HG03460 (cell line): ENCODE measurements around the gene NUP62.
"Not testable (repeated sequence)": the region's sequence is repeated elsewhere in the genome, so short reads cannot be mapped to it uniquely, and the experiment has no call there.

Experiments
- ATAC-seq: cut with Tn5 transposase; IDR thresholded peaks from one replicate; pipeline ENCODE4 v1.9.1; 2021; ENCODE audit not compliant: unreplicated experiment

Gene NUP62, protein sequence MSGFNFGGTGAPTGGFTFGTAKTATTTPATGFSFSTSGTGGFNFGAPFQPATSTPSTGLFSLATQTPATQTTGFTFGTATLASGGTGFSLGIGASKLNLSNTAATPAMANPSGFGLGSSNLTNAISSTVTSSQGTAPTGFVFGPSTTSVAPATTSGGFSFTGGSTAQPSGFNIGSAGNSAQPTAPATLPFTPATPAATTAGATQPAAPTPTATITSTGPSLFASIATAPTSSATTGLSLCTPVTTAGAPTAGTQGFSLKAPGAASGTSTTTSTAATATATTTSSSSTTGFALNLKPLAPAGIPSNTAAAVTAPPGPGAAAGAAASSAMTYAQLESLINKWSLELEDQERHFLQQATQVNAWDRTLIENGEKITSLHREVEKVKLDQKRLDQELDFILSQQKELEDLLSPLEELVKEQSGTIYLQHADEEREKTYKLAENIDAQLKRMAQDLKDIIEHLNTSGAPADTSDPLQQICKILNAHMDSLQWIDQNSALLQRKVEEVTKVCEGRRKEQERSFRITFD

DNA sequence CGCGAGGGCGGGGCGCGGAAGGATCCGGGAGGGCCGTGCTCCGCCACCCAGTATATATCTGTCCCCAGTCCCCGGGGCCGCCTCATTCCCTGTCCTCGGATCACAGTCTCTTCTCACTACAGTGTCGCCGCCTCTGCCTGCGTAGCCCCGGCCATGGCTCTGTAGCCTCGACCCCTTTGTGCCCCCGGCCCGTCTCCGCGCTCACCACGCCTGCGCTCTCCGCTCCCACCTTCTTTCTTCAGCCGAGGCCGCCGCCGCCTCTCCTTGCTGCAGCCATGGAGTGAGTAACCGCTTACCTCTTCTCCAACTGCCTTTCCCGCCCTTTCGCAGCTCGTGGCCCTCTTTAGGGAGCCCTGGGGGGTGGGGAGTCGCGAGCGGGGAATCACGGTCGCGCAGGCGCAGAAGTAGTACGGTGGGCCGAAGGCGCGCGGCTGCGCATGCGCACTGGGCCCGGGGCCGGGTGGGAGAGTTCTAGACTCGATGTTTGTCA is at the start of gene NUP62, which contains the start of gene ATF5:
Gene NUP62 (minus strand): TSS at position 384 of the 490 bp plus-strand sequence. CDS start 19,697 bp downstream, outside the sequence.
Gene ATF5 (plus strand): TSS at position 85 of the 490 bp plus-strand sequence. CDS start 1,646 bp downstream, outside the sequence.
- peak; percentile 42 for ATAC-seq

DNA sequence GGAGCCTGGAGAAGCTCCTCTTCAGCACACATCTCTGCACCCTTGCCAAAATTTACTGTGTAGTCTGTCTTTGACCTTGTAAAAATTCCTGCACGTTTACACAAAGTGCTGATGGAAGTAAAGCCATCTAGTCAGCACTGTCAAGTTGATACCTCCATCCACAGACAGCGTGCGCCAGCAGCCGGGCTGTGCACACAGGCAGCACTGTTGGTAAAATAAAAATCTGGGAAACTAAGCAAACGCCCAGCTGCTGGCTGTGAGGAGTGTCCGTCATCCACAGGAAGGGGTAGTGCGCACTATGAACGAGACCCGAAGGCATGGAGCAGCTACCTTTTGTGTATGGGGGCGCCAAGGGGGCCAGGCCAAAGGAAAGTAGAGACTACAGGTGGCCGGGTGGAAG is 49.0 kb upstream of the NUP62 start:
- ATAC-seq, result no peak

DNA sequence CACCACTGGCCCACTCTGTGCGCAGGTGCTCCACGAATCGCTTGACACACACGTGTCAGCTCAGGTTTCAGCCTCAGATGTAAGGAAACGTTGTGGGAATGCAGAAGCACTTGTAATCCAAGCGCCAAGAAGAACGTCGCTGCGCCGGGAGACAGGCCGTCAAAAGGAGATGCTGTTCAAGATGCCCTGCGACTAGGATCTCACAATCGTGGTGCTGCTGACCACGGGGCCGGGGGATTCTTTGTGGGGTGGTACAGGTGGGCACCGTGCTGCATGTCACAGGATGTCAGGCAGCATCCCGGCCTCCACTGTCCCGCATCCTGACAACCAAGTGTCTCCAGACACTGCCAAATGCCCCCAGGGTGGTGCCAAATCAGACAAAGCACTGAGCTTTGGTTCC is 48.6 kb upstream of the NUP62 start:
- no peak for ATAC-seq

DNA sequence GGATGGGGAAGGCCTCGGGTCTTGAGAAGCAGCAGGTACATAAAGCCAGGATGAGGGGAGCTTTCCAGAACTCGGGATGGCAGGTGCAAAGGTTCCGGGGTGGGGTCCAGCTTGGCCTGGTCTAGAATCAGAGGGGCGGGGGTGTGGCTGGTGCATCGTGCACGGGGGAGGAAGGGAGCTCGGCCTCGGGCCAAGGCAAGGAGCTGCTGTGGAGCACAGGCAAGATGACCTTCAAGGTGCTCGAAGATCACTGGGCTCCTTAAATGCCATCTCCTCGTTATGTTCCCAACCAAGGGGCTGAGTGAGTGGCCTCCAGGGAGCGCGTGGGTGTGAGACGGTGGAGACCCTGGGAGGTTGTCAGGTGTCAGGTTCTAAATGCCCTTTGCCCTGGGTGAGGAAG is 47.8 kb upstream of the NUP62 start:
- no peak for ATAC-seq

DNA sequence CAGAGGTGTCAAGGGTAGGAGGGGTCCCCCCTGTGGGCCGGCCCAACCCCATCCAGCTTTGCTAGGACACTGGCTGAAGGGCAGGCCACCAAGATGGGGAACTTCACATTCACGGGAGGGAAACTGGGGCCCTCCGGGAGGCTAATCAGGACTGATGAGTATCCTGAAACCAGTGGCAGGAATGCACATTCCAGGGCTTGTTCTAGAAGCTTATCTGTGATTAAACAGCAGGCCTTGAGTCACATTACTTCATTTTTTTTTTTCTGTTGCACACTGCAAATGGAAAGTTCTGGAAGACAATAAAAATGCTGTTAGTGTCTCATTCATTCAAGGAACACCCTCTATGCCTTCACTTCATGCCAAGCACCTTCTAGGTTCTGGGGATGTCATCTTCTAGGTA is 47.2 kb upstream of the NUP62 start:
- ATAC-seq, result no peak

DNA sequence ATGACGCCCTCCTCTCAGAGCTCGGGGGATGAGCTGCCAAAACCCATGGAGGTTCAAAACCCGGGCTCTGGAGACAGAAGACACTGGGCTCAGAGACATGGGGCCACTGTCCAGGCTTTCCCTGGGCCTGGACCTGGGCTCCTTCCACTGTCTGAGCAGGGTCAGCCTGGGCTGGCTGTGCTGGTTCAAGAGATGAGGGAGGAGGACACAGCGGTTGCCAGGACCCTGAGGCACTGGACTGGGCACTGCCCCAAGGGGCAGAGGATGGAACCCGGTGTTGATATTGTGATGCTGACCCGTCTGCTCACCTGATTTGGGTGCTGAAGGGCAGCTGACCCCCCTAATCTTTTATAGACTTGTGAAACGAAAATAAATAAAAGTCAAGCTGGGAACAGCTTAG is 45.7 kb upstream of the NUP62 start:
- no peak for ATAC-seq

DNA sequence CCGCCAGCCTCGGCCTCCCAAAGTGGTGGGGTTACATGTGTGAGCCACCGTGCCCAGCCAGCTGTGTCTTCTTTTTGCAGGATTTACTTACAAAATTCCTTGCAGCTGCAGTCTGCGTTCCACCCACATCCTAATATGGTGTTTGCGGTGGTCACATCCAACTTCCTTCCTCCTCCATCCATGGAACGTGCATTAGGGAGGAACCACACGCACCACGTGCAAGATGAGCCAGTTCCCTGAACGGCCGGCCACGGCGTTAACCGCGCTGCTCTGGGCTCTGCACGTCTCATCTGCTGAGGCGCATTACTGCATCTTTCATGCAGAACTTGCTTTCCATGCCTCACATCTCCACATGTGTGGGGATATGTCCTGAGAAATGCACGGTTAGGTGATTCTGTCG is 44.7 kb upstream of the NUP62 start:
- no peak for ATAC-seq

DNA sequence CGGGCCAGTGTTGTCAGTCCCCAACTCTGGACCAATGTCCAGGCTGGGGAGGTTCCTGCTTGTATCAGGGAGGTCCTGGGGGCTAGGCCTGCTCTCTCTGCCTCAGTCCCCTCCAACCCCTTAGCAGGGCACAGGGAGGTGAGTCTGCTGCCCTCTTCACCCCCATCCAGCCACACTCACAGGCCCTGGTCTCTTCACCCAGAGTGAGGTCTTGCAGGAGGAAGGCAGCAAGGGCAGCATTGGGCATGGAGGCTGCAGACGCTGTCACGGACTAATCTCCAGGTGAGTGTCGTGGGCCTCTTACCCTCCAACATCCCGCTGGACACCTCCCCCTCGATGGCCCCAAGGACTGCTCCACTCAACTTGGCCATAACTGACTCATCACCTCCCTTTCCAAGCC is 43.5 kb upstream of the NUP62 start:
- no peak for ATAC-seq

DNA sequence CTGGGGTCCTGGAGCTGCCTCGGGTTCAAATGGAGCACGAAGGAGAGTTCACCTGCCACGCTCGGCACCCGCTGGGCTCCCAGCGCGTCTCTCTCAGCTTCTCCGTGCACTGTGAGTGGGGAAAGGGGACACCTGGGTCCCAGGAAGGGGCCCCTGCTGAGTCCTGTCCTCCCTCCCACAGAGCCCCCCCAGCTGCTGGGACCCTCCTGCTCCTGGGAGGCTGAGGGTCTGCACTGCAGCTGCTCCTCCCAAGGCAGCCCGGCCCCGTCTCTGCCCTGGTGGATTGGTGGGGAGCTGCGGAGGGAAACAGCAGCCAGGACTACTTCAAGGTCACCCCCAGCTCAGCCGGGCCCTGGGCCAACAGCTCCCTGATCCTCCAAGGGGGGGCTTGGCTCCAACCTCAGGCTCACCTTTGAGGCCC is 42.7 kb upstream of the NUP62 start:
- ATAC-seq, result no peak

DNA sequence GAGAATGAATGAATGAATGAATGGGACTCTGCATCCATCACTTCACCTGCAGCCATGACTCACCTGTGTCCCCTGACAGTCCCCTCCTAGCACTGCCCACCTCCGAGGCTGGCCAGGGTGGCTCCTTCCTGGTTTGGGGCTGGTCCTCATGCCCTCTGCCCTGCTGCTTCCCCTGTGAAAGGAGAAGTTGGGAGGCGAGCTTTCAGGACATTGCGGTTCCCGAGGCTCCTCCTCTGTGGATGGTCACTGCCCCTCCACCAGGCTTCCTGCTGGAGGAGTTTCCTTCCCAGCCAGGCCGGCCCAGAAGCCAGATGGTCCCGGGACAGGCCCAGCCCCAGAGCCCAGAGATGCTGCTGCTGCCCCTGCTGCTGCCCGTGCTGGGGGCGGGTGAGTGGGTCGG is 40.1 kb upstream of the NUP62 start:
- not testable (repeated sequence) for ATAC-seq

DNA sequence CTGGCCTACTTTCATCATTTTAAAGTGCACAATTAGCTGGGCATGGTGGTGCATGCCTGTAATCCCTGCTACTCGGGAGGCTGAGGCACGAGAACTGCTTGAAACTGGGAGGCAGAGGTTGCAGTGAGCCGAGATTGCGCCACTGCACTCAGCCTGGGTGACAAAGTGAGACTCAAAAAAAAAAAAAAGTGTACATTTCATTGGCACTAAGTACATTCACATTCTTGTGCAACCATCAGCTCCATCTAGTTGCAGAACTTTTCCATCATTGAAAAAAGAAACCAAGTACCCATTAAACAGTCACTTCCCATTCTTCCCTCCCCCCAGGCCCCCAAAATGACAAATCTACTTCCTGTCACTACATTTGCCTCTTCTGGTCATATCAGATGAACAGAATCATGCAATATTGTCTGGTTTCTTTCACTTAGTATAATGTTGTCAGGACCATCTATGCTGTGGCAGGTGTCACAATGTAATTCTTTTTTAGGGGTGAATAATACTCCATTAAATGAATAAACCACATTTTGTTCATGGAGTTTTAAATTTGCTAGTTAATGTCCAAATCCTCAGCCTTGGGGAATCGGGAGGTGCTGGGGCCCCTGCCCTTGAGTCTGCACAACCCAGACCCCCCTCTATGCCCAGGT is 39.1 kb upstream of the NUP62 start:
- no peak for ATAC-seq

DNA sequence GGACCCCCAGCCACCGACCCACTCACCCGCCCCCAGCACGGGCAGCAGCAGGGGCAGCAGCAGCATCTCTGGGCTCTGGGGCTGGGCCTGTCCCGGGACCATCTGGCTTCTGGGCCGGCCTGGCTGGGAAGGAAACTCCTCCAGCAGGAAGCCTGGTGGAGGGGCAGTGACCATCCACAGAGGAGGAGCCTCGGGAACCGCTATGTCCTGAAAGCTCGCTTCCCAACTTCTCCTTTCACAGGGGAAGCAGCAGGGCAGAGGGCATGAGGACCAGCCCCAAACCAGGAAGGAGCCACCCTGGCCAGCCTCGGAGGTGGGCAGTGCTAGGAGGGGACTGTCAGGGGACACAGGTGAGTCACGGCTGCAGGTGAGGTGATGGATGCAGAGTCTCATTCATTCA is 31.7 kb upstream of the NUP62 start, which contains the start of gene SIGLEC11:
Gene SIGLEC11 (minus strand): TSS at position 193 of the 400 bp plus-strand sequence. CDS start 91 bp downstream, at position 102.
- not testable (repeated sequence) for ATAC-seq

DNA sequence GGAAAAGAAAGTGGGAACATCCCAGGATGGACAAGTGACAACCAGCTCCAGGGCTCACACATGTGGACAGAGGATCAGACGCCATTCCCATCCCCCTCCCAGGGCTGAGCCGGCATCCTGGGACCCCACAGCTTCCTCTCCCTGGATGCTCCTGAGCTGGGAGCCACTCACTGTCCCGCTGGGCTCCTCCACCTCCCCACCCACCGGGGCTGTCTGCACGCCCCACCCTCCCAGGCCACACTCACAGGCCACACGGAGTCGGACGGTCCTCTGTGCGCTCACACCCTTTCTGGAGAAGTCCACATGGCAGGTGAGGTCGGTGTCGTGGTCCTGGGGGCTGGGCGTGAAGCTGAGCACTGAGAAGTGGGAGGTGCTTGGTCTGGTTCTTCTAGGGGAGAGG is 30.6 kb upstream of the NUP62 start:
- ATAC-seq, result not testable (repeated sequence)

DNA sequence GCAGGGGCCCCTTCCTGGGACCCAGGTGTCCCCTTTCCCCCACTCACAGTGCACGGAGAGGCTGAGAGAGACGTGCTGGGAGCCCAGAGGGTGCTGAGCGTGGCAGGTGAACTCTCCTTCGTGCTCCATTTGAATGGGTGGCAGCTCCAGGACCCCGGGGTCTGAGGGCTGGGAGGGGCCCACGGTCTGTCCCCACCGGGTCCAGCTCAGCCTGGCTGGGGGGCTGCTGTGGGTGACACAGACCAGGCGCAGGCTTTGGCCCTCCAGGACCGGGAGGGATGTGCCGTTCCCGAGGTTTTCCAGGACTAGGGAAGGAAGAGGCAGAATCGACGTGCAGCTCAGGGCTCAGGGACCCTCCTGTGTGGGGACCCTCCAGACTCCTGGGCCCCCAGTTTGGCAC is 29.3 kb upstream of the NUP62 start:
- ATAC-seq, result not testable (repeated sequence)

DNA sequence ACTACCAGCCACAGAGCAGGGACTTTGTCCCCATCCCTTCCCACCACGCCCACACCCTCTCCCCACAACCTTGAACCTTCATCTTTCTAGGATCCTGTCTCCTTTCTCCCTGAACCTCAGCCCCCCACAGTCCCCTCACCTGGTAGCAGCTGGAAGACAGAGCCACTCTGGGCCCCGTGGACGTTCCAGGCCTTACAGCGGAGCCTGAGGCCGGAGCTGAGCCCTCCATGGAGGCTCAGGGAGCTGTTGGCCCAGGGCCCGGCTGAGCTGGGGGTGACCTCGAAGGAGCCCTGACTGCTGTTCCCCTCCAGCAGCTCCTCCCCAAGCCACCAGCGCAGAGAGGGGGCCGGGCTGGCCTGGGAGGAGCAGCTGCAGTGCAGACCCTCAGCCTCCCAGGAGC is 28.8 kb upstream of the NUP62 start:
- ATAC-seq, result not testable (repeated sequence)

DNA sequence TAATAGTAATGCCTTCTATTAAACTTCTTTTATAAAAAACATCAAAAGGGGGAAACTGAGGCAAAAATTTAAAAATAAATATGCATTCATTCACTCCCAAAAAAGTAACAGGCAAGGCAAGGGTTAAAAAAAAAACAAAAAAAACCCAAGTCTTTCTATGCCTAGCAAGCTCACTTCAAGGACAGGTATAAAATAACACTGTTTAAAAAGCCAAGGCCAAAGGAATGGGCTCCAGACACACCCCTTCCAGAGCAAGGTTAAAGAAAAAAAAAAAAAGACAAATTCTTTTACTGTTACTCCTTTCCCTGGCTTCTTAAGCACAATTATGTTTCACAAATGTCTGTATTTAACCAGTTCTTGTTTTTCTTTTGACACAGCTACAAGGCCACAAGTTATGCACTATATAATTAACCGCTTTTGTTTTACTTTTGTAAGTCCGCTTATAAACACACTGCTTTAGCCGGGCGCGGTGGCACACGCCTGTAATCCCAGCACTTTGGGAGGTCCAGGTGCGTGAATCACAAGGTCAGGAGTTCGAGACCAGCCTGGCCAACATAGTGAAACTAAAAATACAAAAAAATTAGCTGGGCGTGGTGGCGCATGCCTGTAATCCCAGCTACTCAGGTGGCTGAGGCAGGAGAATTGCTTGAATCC is 28.1 kb upstream of the NUP62 start:
- ATAC-seq, result no peak

DNA sequence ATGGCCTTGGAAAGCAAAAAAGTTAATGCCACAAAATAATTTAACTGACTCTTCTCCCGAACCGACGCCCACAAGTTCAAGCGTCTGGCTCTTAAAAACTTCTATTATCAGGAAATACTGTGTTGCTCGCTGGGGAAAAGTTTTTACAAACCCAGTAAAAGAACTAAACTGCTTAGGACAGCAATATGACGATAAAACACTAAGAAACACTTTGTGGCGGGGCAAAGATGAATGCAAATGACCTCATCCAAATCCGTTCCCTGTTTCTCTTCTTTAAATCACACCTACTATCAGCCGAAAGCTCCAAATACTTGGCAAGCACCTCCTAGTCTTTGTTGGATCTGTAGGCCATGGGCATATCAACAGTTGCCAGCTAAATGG is 26.8 kb upstream of the NUP62 start:
- ATAC-seq, result no peak

DNA sequence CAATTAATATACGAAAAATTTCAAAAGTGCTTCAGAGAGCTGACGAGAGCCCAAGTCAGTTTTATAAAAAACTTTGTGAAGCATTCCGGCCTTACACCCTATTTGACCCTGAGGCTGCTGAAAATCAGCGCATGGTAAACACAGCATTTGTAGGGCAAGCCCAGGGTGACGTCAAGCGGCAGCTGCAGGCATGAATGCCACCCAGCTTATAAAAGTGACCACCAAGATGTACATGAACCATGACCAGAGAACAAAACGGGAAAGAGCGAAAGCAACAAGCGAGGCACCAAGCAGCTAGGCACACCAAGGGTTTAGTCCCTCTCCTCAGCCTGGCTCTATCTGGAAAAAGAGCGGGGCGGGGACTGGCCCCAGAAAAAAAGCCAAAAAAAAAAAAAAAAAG is 25.6 kb upstream of the NUP62 start:
- ATAC-seq, result no peak

DNA sequence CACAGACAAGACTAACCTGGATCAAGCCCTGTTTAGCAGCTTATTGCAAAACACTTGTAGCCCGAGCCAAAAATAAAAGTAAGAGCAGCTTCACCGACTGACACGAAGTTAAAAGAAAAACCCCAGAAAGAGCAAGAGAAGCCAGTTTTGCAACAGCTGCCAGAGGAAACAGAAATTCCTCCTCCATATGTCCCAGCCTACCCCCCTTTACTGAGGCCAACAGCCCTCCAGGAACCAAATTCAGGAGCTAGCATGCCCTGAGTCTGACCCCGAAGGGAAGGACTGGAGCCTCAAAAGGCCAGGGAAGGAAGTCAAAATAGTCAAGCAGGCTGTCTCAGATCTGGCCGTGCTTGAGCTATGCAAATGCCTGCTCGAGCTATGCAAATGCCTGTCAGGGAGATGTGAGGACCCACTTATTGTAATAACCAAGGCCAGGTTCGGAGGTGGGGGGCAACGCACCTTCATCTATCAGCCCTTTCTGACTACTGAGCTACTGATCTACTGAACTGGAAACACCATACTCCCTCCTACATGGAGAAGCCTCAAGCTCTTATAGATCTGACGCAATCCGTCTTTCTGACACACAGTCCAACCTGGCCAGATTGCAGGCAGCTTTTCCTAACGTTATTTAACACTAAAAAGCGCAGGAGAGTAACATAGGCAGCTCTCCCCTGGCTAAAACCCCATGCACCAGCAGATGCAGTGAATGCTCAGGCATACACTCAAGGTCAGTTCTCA is 25.0 kb upstream of the NUP62 start:
- ATAC-seq, result no peak

DNA sequence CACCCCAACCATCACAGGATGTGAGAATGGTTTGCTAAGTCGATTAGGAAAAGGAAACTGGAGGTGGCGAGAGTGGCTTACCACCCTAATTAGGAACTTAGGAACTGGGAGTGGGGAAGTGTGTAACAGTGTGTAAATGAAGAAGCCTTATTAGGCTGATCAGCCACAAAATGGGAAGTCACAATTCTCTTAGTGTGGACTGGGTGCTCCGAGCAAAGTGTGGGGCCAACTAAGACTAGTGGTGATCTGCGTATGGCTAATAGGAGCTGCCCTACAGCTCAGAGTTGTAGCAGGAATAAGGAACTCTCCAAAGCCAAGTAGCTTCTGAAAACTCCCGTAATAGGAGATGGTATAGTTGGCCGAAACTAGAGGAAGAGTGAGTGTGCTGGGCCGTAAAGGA is 24.1 kb upstream of the NUP62 start:
- no peak for ATAC-seq

DNA sequence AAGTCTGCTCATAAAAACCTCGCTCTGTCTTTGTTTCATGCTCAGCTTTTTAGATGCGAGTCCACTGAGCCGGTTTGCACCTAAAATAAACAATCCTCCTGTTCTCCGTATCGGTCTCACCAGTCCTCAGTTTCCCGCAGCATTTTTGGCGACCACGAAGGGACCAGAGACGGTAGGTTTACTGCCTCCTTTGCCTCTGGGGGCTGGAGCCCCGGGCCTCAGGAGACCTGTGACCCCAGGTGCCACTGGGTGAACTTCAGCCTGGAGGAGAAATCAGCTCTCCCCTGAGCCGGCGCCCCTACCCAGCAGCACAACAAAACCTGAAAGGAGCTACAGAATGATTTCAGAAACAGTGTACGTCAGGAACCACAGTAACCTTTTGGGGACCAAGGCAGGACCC is 23.6 kb upstream of the NUP62 start:
- ATAC-seq, result no peak
